Stimulated activated CD8-positive, alpha-beta memory T cell treated with anti-CD3 and anti-CD28 coated beads, Interleukin-7, amount 100 ng/mL, for 48 hours (primary cell): ENCODE data around the gene PPP1CB.

ENCODE experiments used
- DNase-seq, 2 donors: peaks; one replicate each; pipeline ENCODE4 v3.0.0-alpha.2; 2020; ENCODE audit warnings: low read depth in 1 of 2; ENCODE audit errors: extremely low read depth in 1 of 2

PPP1CB gene

DNA sequence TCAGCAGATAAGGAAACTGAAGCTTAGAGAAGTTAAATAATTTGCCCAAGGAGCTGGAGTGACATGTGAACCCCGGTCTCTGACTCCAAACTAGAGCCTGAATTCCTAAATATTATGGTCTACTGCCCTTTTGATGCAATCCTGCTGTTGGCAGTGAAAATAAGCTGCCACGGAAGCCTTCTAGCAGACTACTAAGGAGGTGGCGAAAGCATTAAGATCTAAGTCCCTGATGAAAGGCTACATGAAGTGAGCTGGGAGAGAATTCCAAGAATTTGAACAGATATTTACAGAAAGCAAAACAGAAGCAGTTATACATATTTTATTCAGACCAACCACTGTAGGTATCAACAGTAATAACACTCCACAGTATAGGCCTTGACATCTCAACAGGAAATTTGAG, 90.4 kb downstream of the PPP1CB start:
- DNase-seq: no peak
